ENCODE measurements around the gene BFSP2. TPM values are rescaled to one million over a fixed set of nuclear protein-coding genes. Genes with fewer than 3 reads are reported as not detected.

BFSP2 gene
- total and polyA plus RNA-seq, 2 of the 4 experiments (the other 2 are of a cell fraction), result not detected

- CTCF ChIA-PET, result interaction anchor here (0.7 to 1.4 kb wide), 2 partner anchors 330 to 1416 kb away, joined by 3 to 4 read pairs; no protein-coding TSS in a partner anchor
- H2BK120ac ChIP-seq (ENCODE audit: low read depth, low read length), result no peak overlapping the region
- H3K9ac ChIP-seq (ENCODE audit: low read depth, low read length), result no peak overlapping the region
- H3K79me1 ChIP-seq (ENCODE audit: low read depth in 1 of 2, low read length in 2 of 2), result peaks cover 0 to 3% of the 10 kb centered on the region in 2 experiments; a peak in 1 of 4 replicates
- no peak overlapping the region for H3K4me2 ChIP-seq (ENCODE audit: low read depth, low read length)
- no peaks in the 10 kb centered on the region for H3K4me1 ChIP-seq (ENCODE audit: control insufficient read depth, insufficient read depth, low read length)
- in situ Hi-C loops (cut with MboI; ENCODE audit: low sequenced_read_pairs), result no loop called here
- H3K14ac ChIP-seq (replicated peaks; ENCODE audit: low read depth, low read length), result no peak overlapping the region
- ATAC-seq (ENCODE audit: low read depth) (no peak), DNase-seq (no peak)
- no peak overlapping the region for H4K5ac ChIP-seq (ENCODE audit: low read depth, low read length)
- POLR2A ChIA-PET (ENCODE audit: unreplicated experiment), result no interaction called here
- H3K9me1 ChIP-seq (ENCODE audit: insufficient read depth, low read length), result no peaks in the 10 kb centered on the region
- H3K4ac ChIP-seq (ENCODE audit: low read depth, low read length), result no peak overlapping the region
- H3K4me3 ChIP-seq (ENCODE audit: insufficient read depth, low read depth, low read length), result no peak overlapping the region
- no peak overlapping the region for H2AFZ ChIP-seq (replicated peaks; ENCODE audit: low read length, poor library complexity)
- TF ChIP-seq CTCF (conservative IDR thresholded peaks at IDR 0.05; ENCODE audit: low read depth, low read length), result no peak
- no peak for TF ChIP-seq CHD1 (IDR thresholded peaks at IDR 0.05; ENCODE audit: low read depth, low read length)
- TF ChIP-seq RAD21 (IDR thresholded peaks at IDR 0.05; ENCODE audit: low read length), result no peak
- no peak for TF ChIP-seq MXI1 (IDR thresholded peaks at IDR 0.05; ENCODE audit: borderline replicate concordance, low read depth, low read length)
- TF ChIP-seq BHLHE40 (IDR thresholded peaks at IDR 0.05; ENCODE audit: low read depth, low read length), result no peak
- TF ChIP-seq RCOR1 (IDR thresholded peaks at IDR 0.05; ENCODE audit: insufficient replicate concordance, low read length), result no peak
- no peak overlapping the region for H4K8ac ChIP-seq (ENCODE audit: low read depth in 2 of 2, low read length in 2 of 2)
- no peaks in the 10 kb centered on the region for H3K9me3 ChIP-seq (ENCODE audit: control insufficient read depth, insufficient read depth, low read length)
- no peak overlapping the region for H2AK5ac ChIP-seq (ENCODE audit: low read depth, low read length)
- no peak overlapping the region for H3K18ac ChIP-seq (ENCODE audit: low read depth, low read length)
- H3K23ac ChIP-seq (ENCODE audit: low read depth, low read length), result no peak overlapping the region
- no peak overlapping the region for H3K56ac ChIP-seq (ENCODE audit: extremely low read depth, insufficient read depth, low read length)
- BruUV-seq (replicated peaks), result no TSS peak
- H3K27me3 ChIP-seq (ENCODE audit: control insufficient read depth, insufficient read depth, low read length), result no peaks in the 10 kb centered on the region; the same call in 1 of the 2 replicates
- H2BK20ac ChIP-seq (ENCODE audit: low read depth, low read length), result no peak overlapping the region
- WGBS, 2 experiments (ENCODE audit: extremely low coverage in 2 of 2, insufficient read length in 1 of 2), result no CpG with 5 or more reads among the region's 2 CpGs
- no peak overlapping the region for H2BK5ac ChIP-seq (ENCODE audit: low read depth, low read length, poor library complexity, severe bottlenecking)
- no peaks in the 10 kb centered on the region for H4K20me1 ChIP-seq (ENCODE audit: insufficient read depth, low read length)
- no peak overlapping the region for H2AK9ac ChIP-seq (replicated peaks; ENCODE audit: low read depth, low read length, poor library complexity)
- intact Hi-C loops (cut with micrococcal nuclease), result no loop called here
- dilution Hi-C loops (cut with HindIII; ENCODE audit: low sequenced_read_pairs, unreplicated experiment), result no loop called here
- H2BK15ac ChIP-seq (ENCODE audit: low read depth, low read length), result no peak overlapping the region
- no peak overlapping the region for H3K27ac ChIP-seq (ENCODE audit: insufficient read depth, low read length)
- H4K91ac ChIP-seq (ENCODE audit: insufficient read depth, low read depth, low read length), result no peak overlapping the region
- no peaks in the 10 kb centered on the region for H3K36me3 ChIP-seq (ENCODE audit: control insufficient read depth, insufficient read depth, low read length)
Measured at GRCh38 chr3:133371181-133371580, 28.7 kb upstream of the BFSP2 start.
